Choroid plexus epithelial cell (primary cell): Measurements from ENCODE around the gene BPIFB3.

Experiments
- DNase-seq: peaks from one replicate; pipeline ENCODE4 v3.0.0-alpha.2; 2010; ENCODE audit warnings: low read depth
- H3K4me3 ChIP-seq: 2 replicates; pipeline ENCODE4 v1.5.1; 2011; ENCODE audit warnings: low read depth, mild to moderate bottlenecking, control low read depth, low read length, moderate library complexity
- CTCF ChIP-seq: conservative IDR thresholded peaks from 2 replicates; pipeline ENCODE4 v1.5.1; 2011; ENCODE audit warnings: low read depth, mild to moderate bottlenecking, control low read depth, inconsistent platforms, low read length, moderate library complexity

The BPIFB3 gene

GRCh38 chr20:33083544-33084340 is 30.0 kb downstream of the BPIFB3 start:
- TF ChIP-seq CTCF: no peak
- no peak for DNase-seq
- H3K4me3 ChIP-seq: no peak overlapping the region

GRCh38 chr20:33084722-33085121 is 31.0 kb downstream of the BPIFB3 start:
- no peak for TF ChIP-seq CTCF
- H3K4me3 ChIP-seq: no peak overlapping the region
- no peak for DNase-seq

GRCh38 chr20:33086052-33086722 is 32.5 kb downstream of the BPIFB3 start:
- DNase-seq: no peak
- no peak overlapping the region for H3K4me3 ChIP-seq
- no peak for TF ChIP-seq CTCF

- no peak for DNase-seq
- H3K4me3 ChIP-seq: no peak overlapping the region
- no peak for TF ChIP-seq CTCF
Measured at GRCh38 chr20:33091147-33091546, 37.4 kb downstream of the BPIFB3 start.

GRCh38 chr20:33091693-33092092 is 38.0 kb downstream of the BPIFB3 start:
- no peak for DNase-seq
- no peak overlapping the region for H3K4me3 ChIP-seq
- no peak for TF ChIP-seq CTCF

GRCh38 chr20:33092361-33092760 is 38.7 kb downstream of the BPIFB3 start:
- no peak for DNase-seq
- no peak overlapping the region for H3K4me3 ChIP-seq
- no peak for TF ChIP-seq CTCF
